Measurements from ENCODE around the gene HMG20A. TPM values are rescaled to one million over a fixed set of nuclear protein-coding genes. Genes with fewer than 3 reads are reported as not detected.

HMG20A gene
- total and polyA plus RNA-seq, 8 donors: 7.8 to 20.5 (median 12.9) TPM

GRCh38 chr15:77464129-77464865 is 43.6 kb downstream of the HMG20A start:
- intact Hi-C loops (cut with DNase I): no loop called here
- 70 to 74% methylated on average over 3 of the region's 3 CpGs for WGBS, 2 donors
- H3K27ac ChIP-seq: peak overlapping the region in 1 of 4 donors; percentile 9
- TF ChIP-seq, protein P1, sequence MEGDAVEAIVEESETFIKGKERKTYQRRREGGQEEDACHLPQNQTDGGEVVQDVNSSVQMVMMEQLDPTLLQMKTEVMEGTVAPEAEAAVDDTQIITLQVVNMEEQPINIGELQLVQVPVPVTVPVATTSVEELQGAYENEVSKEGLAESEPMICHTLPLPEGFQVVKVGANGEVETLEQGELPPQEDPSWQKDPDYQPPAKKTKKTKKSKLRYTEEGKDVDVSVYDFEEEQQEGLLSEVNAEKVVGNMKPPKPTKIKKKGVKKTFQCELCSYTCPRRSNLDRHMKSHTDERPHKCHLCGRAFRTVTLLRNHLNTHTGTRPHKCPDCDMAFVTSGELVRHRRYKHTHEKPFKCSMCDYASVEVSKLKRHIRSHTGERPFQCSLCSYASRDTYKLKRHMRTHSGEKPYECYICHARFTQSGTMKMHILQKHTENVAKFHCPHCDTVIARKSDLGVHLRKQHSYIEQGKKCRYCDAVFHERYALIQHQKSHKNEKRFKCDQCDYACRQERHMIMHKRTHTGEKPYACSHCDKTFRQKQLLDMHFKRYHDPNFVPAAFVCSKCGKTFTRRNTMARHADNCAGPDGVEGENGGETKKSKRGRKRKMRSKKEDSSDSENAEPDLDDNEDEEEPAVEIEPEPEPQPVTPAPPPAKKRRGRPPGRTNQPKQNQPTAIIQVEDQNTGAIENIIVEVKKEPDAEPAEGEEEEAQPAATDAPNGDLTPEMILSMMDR (IDR thresholded peaks at IDR 0.05): no peak
- DNase-seq (no peak), FAIRE-seq (no peak), ATAC-seq (peak; percentile 75 to 97 (median 80))
- no peak overlapping the region for H3K4me3 ChIP-seq
- H3K4me1 ChIP-seq: peaks cover 4 to 12% (median 6%) of the 10 kb centered on the region in 3 donors
- no peaks in the 10 kb centered on the region for H3K9me3 ChIP-seq
- H3K36me3 ChIP-seq: peaks cover 0 to 23% (median 6%) of the 10 kb centered on the region in 3 donors
- H3K27me3 ChIP-seq: no peaks in the 10 kb centered on the region

DNA sequence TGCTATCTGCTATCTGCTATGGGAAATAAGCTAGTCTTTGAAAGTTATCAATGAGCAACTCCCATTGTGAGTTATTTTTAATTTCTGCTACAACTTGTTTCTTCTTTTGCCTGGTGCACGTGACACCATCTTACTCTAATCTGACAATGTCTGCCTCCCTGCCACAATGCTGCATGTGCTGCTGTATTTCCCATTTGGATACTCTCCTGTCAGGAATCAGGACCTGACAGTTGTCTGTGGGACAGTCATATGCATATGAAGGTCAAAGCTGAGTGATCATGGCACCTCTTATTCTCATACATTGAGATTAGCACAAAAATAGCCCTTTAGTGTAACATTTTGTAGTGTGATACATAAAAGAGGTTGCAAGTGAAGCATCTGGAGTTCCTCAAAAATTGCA is 45.8 kb downstream of the HMG20A start:
- DNase-seq (no peak), FAIRE-seq (no peak), ATAC-seq (no peak)
- Histone ChIP-seq H3K27ac (no peak overlapping the region), H3K27me3 (no peaks in the 10 kb centered on the region), H3K4me1 (peaks cover 4 to 12% (median 6%) of the 10 kb centered on the region in 3 donors), H3K36me3 (peaks cover 0 to 28% (median 6%) of the 10 kb centered on the region in 3 donors), H3K4me3 (no peak overlapping the region), H3K9me3 (no peaks in the 10 kb centered on the region)
- 95 to 97% methylated on average over 1 of the region's 1 CpG for WGBS, 2 donors
- TF ChIP-seq, protein P1 (IDR thresholded peaks at IDR 0.05): no peak
- intact Hi-C loops (cut with DNase I): no loop called here

DNA sequence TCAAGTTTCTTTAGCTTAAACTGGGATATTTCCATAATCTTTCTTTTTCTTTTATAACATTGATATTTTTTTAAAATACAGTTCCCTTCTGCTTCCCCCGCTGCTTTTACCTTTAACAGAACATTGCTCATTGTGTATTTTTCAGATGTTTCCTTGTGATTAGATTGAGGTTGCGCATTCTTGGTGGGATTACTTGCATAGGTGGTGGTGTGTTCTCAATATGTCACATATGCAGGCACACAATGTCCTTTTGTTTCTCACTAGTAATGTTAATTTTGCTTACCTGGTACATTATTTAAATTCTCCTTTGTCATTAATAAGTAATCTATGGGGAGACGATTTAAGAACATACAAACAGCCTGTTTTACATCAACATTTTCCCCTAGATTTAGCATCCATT is 48.2 kb downstream of the HMG20A start:
- 71 to 92% methylated on average over 3 of the region's 3 CpGs for WGBS, 2 donors
- Histone ChIP-seq H3K9me3 (no peaks in the 10 kb centered on the region), H3K27me3 (no peaks in the 10 kb centered on the region), H3K27ac (no peak overlapping the region), H3K36me3 (peaks cover 0 to 41% (median 6%) of the 10 kb centered on the region in 3 donors), H3K4me3 (no peak overlapping the region), H3K4me1 (peaks cover 4 to 12% (median 6%) of the 10 kb centered on the region in 3 donors)
- TF ChIP-seq, protein P1 (IDR thresholded peaks at IDR 0.05): no peak
- DNase-seq: no peak
- FAIRE-seq: no peak
- no peak for ATAC-seq
- intact Hi-C loops (cut with DNase I): no loop called here

- H3K27ac ChIP-seq: no peak overlapping the region
- intact Hi-C loops (cut with DNase I): no loop called here
- H3K36me3 ChIP-seq: peaks cover 0 to 38% (median 6%) of the 10 kb centered on the region in 3 donors
- FAIRE-seq: no peak
- H3K4me1 ChIP-seq: no peaks in the 10 kb centered on the region
- no peaks in the 10 kb centered on the region for H3K27me3 ChIP-seq
- TF ChIP-seq, protein P1 (IDR thresholded peaks at IDR 0.05): no peak
- no peak for ATAC-seq
- DNase-seq: no peak
- H3K4me3 ChIP-seq: no peak overlapping the region
- H3K9me3 ChIP-seq: no peaks in the 10 kb centered on the region
Measured at GRCh38 chr15:77470235-77470634, 49.5 kb downstream of the HMG20A start.

- no peaks in the 10 kb centered on the region for H3K9me3 ChIP-seq
- no peak for DNase-seq
- H3K4me1 ChIP-seq: no peaks in the 10 kb centered on the region
- no peaks in the 10 kb centered on the region for H3K27me3 ChIP-seq
- intact Hi-C loops (cut with DNase I): no loop called here
- H3K4me3 ChIP-seq: no peak overlapping the region
- TF ChIP-seq, protein P1 (IDR thresholded peaks at IDR 0.05): no peak
- no peak for ATAC-seq
- no peak overlapping the region for H3K27ac ChIP-seq
- FAIRE-seq: no peak
- peaks cover 0 to 21% (median 0%) of the 10 kb centered on the region in 3 donors for H3K36me3 ChIP-seq
Measured at GRCh38 chr15:77473328-77473727, 52.6 kb downstream of the HMG20A start.
